Measurements from ENCODE around the gene LMOD2.

DNA sequence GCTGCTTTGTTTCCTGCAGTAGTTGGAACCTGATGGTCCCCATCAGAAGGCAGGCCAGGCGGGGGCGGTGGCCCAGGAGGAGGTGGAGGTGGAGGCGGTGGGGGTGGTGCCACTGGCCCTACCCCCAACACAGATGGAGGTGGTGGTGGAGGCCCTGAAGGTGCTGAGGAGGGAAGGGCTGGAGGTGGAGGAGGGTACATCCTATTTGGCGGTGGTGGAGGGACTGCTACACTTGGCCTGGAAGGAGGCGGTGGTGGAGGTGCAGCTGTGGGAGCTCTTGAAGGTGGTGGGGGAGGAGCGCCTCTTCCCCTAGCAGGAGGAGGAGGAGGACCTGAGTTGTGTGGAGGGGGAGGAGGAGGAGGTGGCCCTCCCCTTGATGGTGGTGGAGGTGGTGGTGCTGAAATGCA, 36.8 kb downstream of the LMOD2 start:
- TF ChIP-seq CTCF (IDR thresholded peaks at IDR 0.05): no peak
- TF ChIP-seq POLR2A (IDR thresholded peaks at IDR 0.05): no peak

Data from Peyer's patch (tissue), 4 donors.